Measurements from ENCODE around the gene EID2. TPM values are rescaled to one million over a fixed set of nuclear protein-coding genes. Genes with fewer than 3 reads are reported as not detected.

EID2 gene
- total RNA-seq, 4 donors from 2014 or later: 6.0 to 10.5 (median 9.5) TPM

- WGBS, 2 donors: 40 to 55% methylated on average over 4 of the region's 4 CpGs
- intact Hi-C loops (cut with DNase I): no loop called here
- Histone ChIP-seq H3K4me1 (no peaks in the 10 kb centered on the region), H3K36me3 (no peaks in the 10 kb centered on the region), H3K9me3 (no peaks in the 10 kb centered on the region), H3K27me3 (peaks cover 0 to 26% (median 0%) of the 10 kb centered on the region in 4 donors), H3K4me3 (no peak overlapping the region), H3K27ac (no peak overlapping the region)
- TF ChIP-seq, protein P1, sequence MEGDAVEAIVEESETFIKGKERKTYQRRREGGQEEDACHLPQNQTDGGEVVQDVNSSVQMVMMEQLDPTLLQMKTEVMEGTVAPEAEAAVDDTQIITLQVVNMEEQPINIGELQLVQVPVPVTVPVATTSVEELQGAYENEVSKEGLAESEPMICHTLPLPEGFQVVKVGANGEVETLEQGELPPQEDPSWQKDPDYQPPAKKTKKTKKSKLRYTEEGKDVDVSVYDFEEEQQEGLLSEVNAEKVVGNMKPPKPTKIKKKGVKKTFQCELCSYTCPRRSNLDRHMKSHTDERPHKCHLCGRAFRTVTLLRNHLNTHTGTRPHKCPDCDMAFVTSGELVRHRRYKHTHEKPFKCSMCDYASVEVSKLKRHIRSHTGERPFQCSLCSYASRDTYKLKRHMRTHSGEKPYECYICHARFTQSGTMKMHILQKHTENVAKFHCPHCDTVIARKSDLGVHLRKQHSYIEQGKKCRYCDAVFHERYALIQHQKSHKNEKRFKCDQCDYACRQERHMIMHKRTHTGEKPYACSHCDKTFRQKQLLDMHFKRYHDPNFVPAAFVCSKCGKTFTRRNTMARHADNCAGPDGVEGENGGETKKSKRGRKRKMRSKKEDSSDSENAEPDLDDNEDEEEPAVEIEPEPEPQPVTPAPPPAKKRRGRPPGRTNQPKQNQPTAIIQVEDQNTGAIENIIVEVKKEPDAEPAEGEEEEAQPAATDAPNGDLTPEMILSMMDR (IDR thresholded peaks at IDR 0.05): no peak
- TF ChIP-seq POLR2A (IDR thresholded peaks at IDR 0.05): no peak
- no peak for DNase-seq
Observed at GRCh38 chr19:39582442-39582841, 42.5 kb upstream of the EID2 start.

GRCh38 chr19:39568604-39569003 lies 28.6 kb upstream of the EID2 start:
- H3K4me1 ChIP-seq: peaks cover 0 to 4% (median 0%) of the 10 kb centered on the region in 3 donors
- no peak for DNase-seq
- no peak overlapping the region for H3K4me3 ChIP-seq
- no peaks in the 10 kb centered on the region for H3K9me3 ChIP-seq
- 48 to 72% methylated on average over 3 of the region's 3 CpGs for WGBS, 2 donors
- intact Hi-C loops (cut with DNase I): no loop called here
- no peaks in the 10 kb centered on the region for H3K36me3 ChIP-seq
- TF ChIP-seq, protein P1 (IDR thresholded peaks at IDR 0.05): no peak
- TF ChIP-seq POLR2A (IDR thresholded peaks at IDR 0.05): no peak
- H3K27ac ChIP-seq: no peak overlapping the region
- H3K27me3 ChIP-seq: peaks cover 0 to 45% (median 0%) of the 10 kb centered on the region in 4 donors

DNA sequence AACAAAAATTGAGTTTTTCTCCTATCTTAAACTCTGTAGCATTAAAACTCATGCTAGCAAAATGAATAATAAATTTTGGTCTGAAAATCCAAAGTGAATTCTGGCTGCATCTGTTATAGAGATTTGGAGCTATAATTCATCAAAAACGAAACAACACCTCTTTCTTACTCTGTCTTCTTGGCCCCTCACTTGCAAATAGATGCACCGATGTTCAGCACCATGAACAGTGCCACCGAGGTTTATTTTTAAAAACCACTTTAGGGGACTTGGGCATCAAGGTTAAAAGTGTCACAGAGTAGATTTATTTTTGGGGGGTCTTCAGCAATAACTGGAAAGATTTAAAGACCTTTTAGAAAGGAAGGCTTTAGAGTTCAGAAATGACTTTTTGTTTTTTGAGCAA lies 26.1 kb upstream of the EID2 start:
- Histone ChIP-seq H3K27ac (no peak overlapping the region), H3K9me3 (no peaks in the 10 kb centered on the region), H3K27me3 (peaks cover 0 to 48% (median 0%) of the 10 kb centered on the region in 4 donors), H3K4me1 (peaks cover 0 to 5% (median 0%) of the 10 kb centered on the region in 3 donors), H3K36me3 (no peaks in the 10 kb centered on the region), H3K4me3 (no peak overlapping the region)
- 42 to 49% methylated on average over 3 of the region's 3 CpGs for WGBS, 2 donors
- no peak for TF ChIP-seq POLR2A (IDR thresholded peaks at IDR 0.05)
- TF ChIP-seq, protein P1 (IDR thresholded peaks at IDR 0.05): no peak
- intact Hi-C loops (cut with DNase I): no loop called here
- DNase-seq: no peak

GRCh38 chr19:39563408-39563807 lies 23.4 kb upstream of the EID2 start:
- peaks cover 0 to 29% (median 0%) of the 10 kb centered on the region in 4 donors for H3K27me3 ChIP-seq
- H3K36me3 ChIP-seq: no peaks in the 10 kb centered on the region
- peaks cover 0 to 6% (median 0%) of the 10 kb centered on the region in 3 donors for H3K4me1 ChIP-seq
- no peaks in the 10 kb centered on the region for H3K9me3 ChIP-seq
- intact Hi-C loops (cut with DNase I): no loop called here
- WGBS, 2 donors: 37 to 50% methylated on average over 1 to 2 of the region's 2 CpGs
- no peak overlapping the region for H3K4me3 ChIP-seq
- no peak overlapping the region for H3K27ac ChIP-seq
- no peak for DNase-seq
- TF ChIP-seq, protein P1 (IDR thresholded peaks at IDR 0.05): no peak
- no peak for TF ChIP-seq POLR2A (IDR thresholded peaks at IDR 0.05)

DNA sequence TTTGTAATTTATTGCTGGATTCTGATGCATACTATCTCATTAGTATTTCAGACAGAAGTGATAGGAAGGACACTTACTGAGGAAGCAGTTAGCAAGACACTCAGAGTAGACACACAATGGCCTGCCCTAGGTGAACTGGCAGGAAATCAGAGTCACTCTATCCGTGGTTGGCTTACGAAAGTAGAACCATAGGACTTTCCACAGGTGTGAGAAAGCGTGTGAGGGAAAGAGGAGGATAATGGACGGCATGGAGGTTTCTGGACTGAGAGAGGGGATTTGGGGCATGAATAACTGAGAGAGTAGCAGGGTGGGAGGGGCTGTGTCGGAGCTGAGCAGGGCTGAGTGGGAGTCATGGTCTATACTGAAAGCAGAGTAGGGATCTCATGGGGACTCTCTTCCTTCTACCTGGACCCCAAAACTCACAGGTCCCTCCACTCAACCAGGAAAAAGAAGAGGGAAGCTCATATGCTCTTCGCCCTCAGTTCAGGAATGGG lies 18.7 kb upstream of the EID2 start:
- H3K27me3 ChIP-seq: peaks cover 0 to 4% (median 0%) of the 10 kb centered on the region in 4 donors
- intact Hi-C loops (cut with DNase I): no loop called here

More for the DNA sequence above, 18.7 kb upstream of the EID2 start:
- DNase-seq: no peak
- no peaks in the 10 kb centered on the region for H3K36me3 ChIP-seq
- no peak overlapping the region for H3K4me3 ChIP-seq
- 57 to 70% methylated on average over 6 of the region's 6 CpGs for WGBS, 2 donors
- no peak overlapping the region for H3K27ac ChIP-seq
- peaks cover 0 to 9% (median 0%) of the 10 kb centered on the region in 3 donors for H3K4me1 ChIP-seq
- no peaks in the 10 kb centered on the region for H3K9me3 ChIP-seq
- TF ChIP-seq POLR2A (IDR thresholded peaks at IDR 0.05): no peak
